ENCODE measurements around the gene CD63. TPM values are rescaled to one million over a fixed set of nuclear protein-coding genes. Genes with fewer than 3 reads are reported as not detected.

The CD63 gene
- total RNA-seq, 1 experiment from 2014 or later = 869 TPM

DNA sequence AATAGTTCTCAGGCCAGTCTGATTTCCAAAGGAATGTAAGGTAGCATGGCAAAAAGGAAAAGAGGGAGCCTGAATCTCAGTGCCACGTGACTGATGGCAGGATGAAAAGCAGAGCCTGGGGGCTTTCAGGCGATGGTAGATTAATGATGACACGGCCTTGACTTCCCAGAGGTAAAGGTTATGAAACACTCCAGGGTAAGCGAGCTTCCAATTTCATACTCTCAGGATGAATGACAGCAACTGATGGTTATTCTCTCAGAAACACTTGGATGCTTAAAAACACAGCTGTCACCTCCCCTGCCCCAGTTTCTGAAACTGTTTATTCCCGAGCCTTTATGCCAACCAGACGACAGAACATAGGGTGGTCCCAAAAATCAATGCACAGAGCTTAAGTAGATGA lies 42.9 kb upstream of the CD63 start:
- Histone ChIP-seq H3K9ac (ENCODE audit: low read length) (no peak overlapping the region), H3K4me1 (ENCODE audit: insufficient read depth, low read length) (no peaks in the 10 kb centered on the region), H3K27me3 (ENCODE audit: low read length) (no peaks in the 10 kb centered on the region), H3K9me2 (replicated peaks; ENCODE audit: low read length) (no peaks in the 10 kb centered on the region), H3K79me2 (ENCODE audit: low read length) (no peaks in the 10 kb centered on the region), H3K4me3 (ENCODE audit: low read length) (no peak overlapping the region), H3K9me3 (ENCODE audit: low read length) (no peaks in the 10 kb centered on the region), H3K27ac (ENCODE audit: low read length) (no peak overlapping the region), H4K20me1 (ENCODE audit: low read length) (no peaks in the 10 kb centered on the region), H3F3A (ENCODE audit: low read length, unreplicated experiment) (no peaks in the 10 kb centered on the region), H3K36me3 (ENCODE audit: low read depth, low read length) (peaks cover 12% of the 10 kb centered on the region), H3K4me2 (ENCODE audit: low read length) (no peak overlapping the region), H2AFZ (ENCODE audit: low read length) (no peak overlapping the region)
- CTCF ChIA-PET = no interaction called here
- BruUV-seq (replicated peaks) = no TSS peak
- ATAC-seq (no peak), DNase-seq (no peak)
- no peak for TF ChIP-seq EZH2phosphoT487 (IDR thresholded peaks at IDR 0.05; ENCODE audit: borderline replicate concordance, low read length)
- no peak for TF ChIP-seq EZH2 (IDR thresholded peaks at IDR 0.05; ENCODE audit: low read length, unreplicated experiment)
- TF ChIP-seq, protein P1, sequence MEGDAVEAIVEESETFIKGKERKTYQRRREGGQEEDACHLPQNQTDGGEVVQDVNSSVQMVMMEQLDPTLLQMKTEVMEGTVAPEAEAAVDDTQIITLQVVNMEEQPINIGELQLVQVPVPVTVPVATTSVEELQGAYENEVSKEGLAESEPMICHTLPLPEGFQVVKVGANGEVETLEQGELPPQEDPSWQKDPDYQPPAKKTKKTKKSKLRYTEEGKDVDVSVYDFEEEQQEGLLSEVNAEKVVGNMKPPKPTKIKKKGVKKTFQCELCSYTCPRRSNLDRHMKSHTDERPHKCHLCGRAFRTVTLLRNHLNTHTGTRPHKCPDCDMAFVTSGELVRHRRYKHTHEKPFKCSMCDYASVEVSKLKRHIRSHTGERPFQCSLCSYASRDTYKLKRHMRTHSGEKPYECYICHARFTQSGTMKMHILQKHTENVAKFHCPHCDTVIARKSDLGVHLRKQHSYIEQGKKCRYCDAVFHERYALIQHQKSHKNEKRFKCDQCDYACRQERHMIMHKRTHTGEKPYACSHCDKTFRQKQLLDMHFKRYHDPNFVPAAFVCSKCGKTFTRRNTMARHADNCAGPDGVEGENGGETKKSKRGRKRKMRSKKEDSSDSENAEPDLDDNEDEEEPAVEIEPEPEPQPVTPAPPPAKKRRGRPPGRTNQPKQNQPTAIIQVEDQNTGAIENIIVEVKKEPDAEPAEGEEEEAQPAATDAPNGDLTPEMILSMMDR (conservative IDR thresholded peaks at IDR 0.05; ENCODE audit: low read depth, low read length) = no peak
- POLR2A ChIA-PET (ENCODE audit: unreplicated experiment) = no interaction called here
- intact Hi-C loops (cut with micrococcal nuclease) = no loop called here

DNA sequence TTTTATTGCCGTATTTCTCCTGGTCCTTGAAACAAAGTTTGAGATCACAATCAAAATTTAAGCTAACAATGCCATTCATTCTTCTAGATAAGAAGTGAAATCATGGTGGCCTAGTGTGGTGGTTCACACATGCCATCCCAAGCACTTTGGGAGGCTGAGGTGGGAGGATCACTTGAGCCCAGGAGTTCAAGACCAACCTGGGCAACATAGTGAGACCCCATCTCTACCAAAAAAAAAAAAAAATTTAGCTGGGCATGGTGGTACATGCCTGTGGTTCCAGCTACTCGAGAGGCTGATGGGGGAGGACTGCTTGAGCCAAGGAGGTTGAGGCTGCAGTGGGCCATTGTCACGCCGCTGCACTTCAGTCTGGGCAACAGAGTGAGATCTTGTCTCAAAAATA lies 38.3 kb upstream of the CD63 start:
- no TSS peak for BruUV-seq (replicated peaks)
- H3K4me2 ChIP-seq (ENCODE audit: low read length) = no peak overlapping the region
- H3K27ac ChIP-seq (ENCODE audit: low read length) = no peak overlapping the region
- H3K9me3 ChIP-seq (ENCODE audit: low read length) = no peaks in the 10 kb centered on the region
- CTCF ChIA-PET = no interaction called here
- H3K79me2 ChIP-seq (ENCODE audit: low read length) = no peaks in the 10 kb centered on the region
- no peaks in the 10 kb centered on the region for H3K27me3 ChIP-seq (ENCODE audit: low read length)
- H3K9ac ChIP-seq (ENCODE audit: low read length) = no peak overlapping the region
- H3K36me3 ChIP-seq (ENCODE audit: low read depth, low read length) = peaks cover 21% of the 10 kb centered on the region
- no peak overlapping the region for H2AFZ ChIP-seq (ENCODE audit: low read length)
- no peaks in the 10 kb centered on the region for H3K4me1 ChIP-seq (ENCODE audit: insufficient read depth, low read length)
- H4K20me1 ChIP-seq (ENCODE audit: low read length) = no peaks in the 10 kb centered on the region
- ATAC-seq = no peak
- POLR2A ChIA-PET (ENCODE audit: unreplicated experiment) = no interaction called here
- no peaks in the 10 kb centered on the region for H3F3A ChIP-seq (ENCODE audit: low read length, unreplicated experiment)
- no peak for DNase-seq
- no peaks in the 10 kb centered on the region for H3K9me2 ChIP-seq (replicated peaks; ENCODE audit: low read length)
- no peak overlapping the region for H3K4me3 ChIP-seq (ENCODE audit: low read length)
- intact Hi-C loops (cut with micrococcal nuclease) = no loop called here
- TF ChIP-seq, protein P1 (conservative IDR thresholded peaks at IDR 0.05; ENCODE audit: low read depth, low read length) = no peak
- TF ChIP-seq EZH2phosphoT487 (IDR thresholded peaks at IDR 0.05; ENCODE audit: borderline replicate concordance, low read length) (no peak), EZH2 (IDR thresholded peaks at IDR 0.05; ENCODE audit: low read length, unreplicated experiment) (no peak)

DNA sequence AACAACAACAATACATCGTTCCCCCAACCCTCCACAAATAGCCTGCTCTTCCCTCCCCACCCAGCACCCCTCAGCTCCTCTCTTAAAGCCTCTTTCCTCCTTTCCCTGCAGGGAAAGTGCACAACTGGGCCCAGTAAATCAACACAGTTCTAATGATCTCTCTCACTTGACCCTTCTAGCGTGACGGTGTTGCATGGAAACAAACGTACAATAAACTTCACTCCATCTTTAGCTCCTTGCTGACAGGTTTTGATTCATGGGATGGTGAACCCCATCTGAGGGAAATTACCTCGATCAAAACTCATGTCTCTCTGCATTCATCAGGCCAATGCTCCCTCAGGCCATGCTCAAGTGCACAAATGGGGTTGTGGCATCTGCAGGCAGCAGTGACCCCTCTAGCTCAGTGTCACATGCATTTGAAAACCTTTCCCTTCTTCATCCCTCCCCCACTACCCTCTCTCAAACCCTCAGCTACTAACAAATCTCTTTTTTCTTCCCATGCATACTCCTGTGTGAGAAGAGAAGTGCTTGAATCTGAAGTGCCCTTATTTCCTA lies 37.0 kb upstream of the CD63 start:
- DNase-seq (no peak), ATAC-seq (no peak)
- POLR2A ChIA-PET (ENCODE audit: unreplicated experiment) = no interaction called here
- no peaks in the 10 kb centered on the region for H3F3A ChIP-seq (ENCODE audit: low read length, unreplicated experiment)
- H4K20me1 ChIP-seq (ENCODE audit: low read length) = no peaks in the 10 kb centered on the region
- no peak overlapping the region for H3K9ac ChIP-seq (ENCODE audit: low read length)
- no peaks in the 10 kb centered on the region for H3K9me2 ChIP-seq (replicated peaks; ENCODE audit: low read length)
- H3K9me3 ChIP-seq (ENCODE audit: low read length) = no peaks in the 10 kb centered on the region
- H3K27ac ChIP-seq (ENCODE audit: low read length) = no peak overlapping the region
- no peaks in the 10 kb centered on the region for H3K27me3 ChIP-seq (ENCODE audit: low read length)
- no peak overlapping the region for H2AFZ ChIP-seq (ENCODE audit: low read length)
- peaks cover 21% of the 10 kb centered on the region for H3K36me3 ChIP-seq (ENCODE audit: low read depth, low read length)
- H3K79me2 ChIP-seq (ENCODE audit: low read length) = no peaks in the 10 kb centered on the region
- no peak overlapping the region for H3K4me3 ChIP-seq (ENCODE audit: low read length)
- H3K4me1 ChIP-seq (ENCODE audit: insufficient read depth, low read length) = no peaks in the 10 kb centered on the region
- no peak overlapping the region for H3K4me2 ChIP-seq (ENCODE audit: low read length)
- BruUV-seq (replicated peaks) = no TSS peak
- intact Hi-C loops (cut with micrococcal nuclease) = no loop called here
- TF ChIP-seq EZH2 (IDR thresholded peaks at IDR 0.05; ENCODE audit: low read length, unreplicated experiment) = no peak
- TF ChIP-seq EZH2phosphoT487 (IDR thresholded peaks at IDR 0.05; ENCODE audit: borderline replicate concordance, low read length) = no peak
- TF ChIP-seq, protein P1 (conservative IDR thresholded peaks at IDR 0.05; ENCODE audit: low read depth, low read length) = no peak
- CTCF ChIA-PET = no interaction called here

Data from PC-3 (cell line).